ENCODE measurements around the gene NLRP13. TPM values are rescaled to one million over a fixed set of nuclear protein-coding genes. Genes with fewer than 3 reads are reported as not detected.
A peak's percentile ranks its signal among the peaks of the same experiment; 100 is the strongest.

Gene NLRP13
- total and polyA plus RNA-seq, 9 of the 15 experiments (the other 6 are each of a cell fraction or from before 2014, with no cell fraction given), result not detected

GRCh38 chr19:55901369-55902079, 30.6 kb downstream of the NLRP13 start:
- Histone ChIP-seq H3K4me3 (no peak overlapping the region), H3K4me1 (replicated peaks in 1 of 2; ENCODE audit: control insufficient read depth in 2 of 2, insufficient read depth in 2 of 2, low read length in 2 of 2) (no peaks in the 10 kb centered on the region), H3K9me1 (ENCODE audit: control insufficient read depth, insufficient read depth, low read length) (no peaks in the 10 kb centered on the region), H4K20me1 (replicated peaks; ENCODE audit: control insufficient read depth, insufficient read depth, low read length) (no peaks in the 10 kb centered on the region), H3K79me2 (ENCODE audit: control insufficient read depth, insufficient read depth, low read length) (no peaks in the 10 kb centered on the region), H3K27ac (ENCODE audit: extremely low read depth, low read depth, low read length) (no peak overlapping the region), H2AFZ (ENCODE audit: low read depth, low read length) (no peak overlapping the region), H3K4me2 (ENCODE audit: insufficient read depth, low read length) (no peak overlapping the region), H3K36me3 (ENCODE audit: control insufficient read depth, insufficient read depth, low read length) (no peaks in the 10 kb centered on the region), H3K9ac (ENCODE audit: insufficient read depth in 1 of 2, low read depth in 2 of 2, low read length in 2 of 2) (no peak overlapping the region), H3K9me3 (replicated peaks; ENCODE audit: control insufficient read depth, insufficient read depth, low read depth, low read length) (no peaks in the 10 kb centered on the region), H3K27me3 (ENCODE audit: control insufficient read depth in 2 of 2, insufficient read depth in 2 of 2, low read length in 2 of 2) (peaks cover 0 to 8% of the 10 kb centered on the region in 2 experiments; a peak in 2 of 5 replicates)
- FAIRE-seq, result no peak
- ChIA-PET CTCF (ENCODE audit: low intra/inter-chr PET ratio) (no interaction called here), POLR2A (interaction anchor here (1.3 kb wide), 1 partner anchor 9 kb away, joined by 3 read pairs; no protein-coding TSS in a partner anchor)
- no peak for ATAC-seq
- in situ Hi-C loops (cut with MboI), result no loop called here
- WGBS (ENCODE audit: insufficient coverage, low coverage, missing lambda C conversion rate), result under 1% methylated on average over 13 of the region's 13 CpGs
- no peak for DNase-seq (ENCODE audit: extremely low read depth in 1 of 4, low spot score in 3 of 4)
- BruUV-seq (replicated peaks), result no TSS peak
- TF ChIP-seq TRIM25 (IDR thresholded peaks at IDR 0.05; ENCODE audit: borderline replicate concordance) (no peak), CCNT2 (IDR thresholded peaks at IDR 0.05; ENCODE audit: borderline replicate concordance, extremely low read depth, insufficient read length, low read depth, low read length) (no peak), SRF (CRISPR knock-in tag; IDR thresholded peaks at IDR 0.05) (0 out of 4 replicates have a peak, but pooled peaks of 1 of the 2 experiments have one; percentile 45)
- intact Hi-C loops (cut with micrococcal nuclease), result no loop called here
